ENCODE data around the gene CLDN5.

Gene CLDN5

GRCh38 chr22:19546680-19547079 is 22.5 kb upstream of the CLDN5 start:
- no peak for TF ChIP-seq CTCF (conservative IDR thresholded peaks at IDR 0.05)
- H3K27ac ChIP-seq: no peak overlapping the region

GRCh38 chr22:19545935-19546207 is 21.7 kb upstream of the CLDN5 start:
- no peak for TF ChIP-seq CTCF (conservative IDR thresholded peaks at IDR 0.05)

GRCh38 chr22:19543970-19544708 is 19.9 kb upstream of the CLDN5 start:
- peak overlapping the region; percentile 81 for H3K27ac ChIP-seq
- no peak for TF ChIP-seq CTCF (conservative IDR thresholded peaks at IDR 0.05)

More at GRCh38 chr22:19545935-19546207, 21.7 kb upstream of the CLDN5 start:
- peak overlapping the region; percentile 81; the same call in 1 of the 2 replicates for H3K27ac ChIP-seq

GRCh38 chr22:19540394-19540793 is 16.2 kb upstream of the CLDN5 start:
- no peak for TF ChIP-seq CTCF (conservative IDR thresholded peaks at IDR 0.05)
- peak overlapping the region; percentile 28; the same call in 1 of the 2 replicates for H3K27ac ChIP-seq

- no peak for TF ChIP-seq CTCF (conservative IDR thresholded peaks at IDR 0.05)
- H3K27ac ChIP-seq: peak overlapping the region; percentile 20; the same call in 1 of the 2 replicates
These were observed 13.8 kb upstream of the CLDN5 start for GRCh38 chr22:19537941-19538488.

- peak overlapping the region; percentile 91; the same call in 1 of the 2 replicates for H3K27ac ChIP-seq
- TF ChIP-seq CTCF (conservative IDR thresholded peaks at IDR 0.05): no peak
These were observed 12.4 kb upstream of the CLDN5 start for GRCh38 chr22:19536564-19536963.

GRCh38 chr22:19535001-19535400 is 10.8 kb upstream of the CLDN5 start:
- no peak for TF ChIP-seq CTCF (conservative IDR thresholded peaks at IDR 0.05)
- H3K27ac ChIP-seq: peak overlapping the region; percentile 91

Data from VCaP (cell line).